ENCODE data around the gene CATSPERB.
"Not testable (repeated sequence)": the region's sequence is repeated elsewhere in the genome, so short reads cannot be mapped to it uniquely, and the experiment has no call there.

Gene CATSPERB

DNA sequence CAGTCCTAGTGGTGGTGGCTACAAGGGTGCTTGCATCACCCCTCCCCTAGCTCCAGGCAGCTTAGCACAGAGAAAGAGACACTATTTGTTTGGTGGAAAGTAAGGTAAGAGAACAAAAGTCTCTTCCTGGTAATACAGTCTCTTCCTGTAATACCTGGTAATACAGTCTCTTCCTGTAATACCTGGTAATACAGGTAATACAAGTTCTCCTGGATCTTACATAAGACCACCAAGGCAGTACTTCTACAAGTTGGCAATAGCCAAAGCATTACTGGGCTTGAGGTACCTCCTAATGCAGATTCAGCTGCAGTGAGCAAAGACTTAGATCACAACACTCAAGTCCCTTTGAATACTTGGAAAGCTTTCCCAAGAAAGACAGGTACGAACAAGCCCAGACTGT lies 77.0 kb downstream of the CATSPERB start:
- no peak for DNase-seq

- DNase-seq: no peak
Measured at GRCh38 chr14:91653451-91653850, 78.4 kb downstream of the CATSPERB start.

DNA sequence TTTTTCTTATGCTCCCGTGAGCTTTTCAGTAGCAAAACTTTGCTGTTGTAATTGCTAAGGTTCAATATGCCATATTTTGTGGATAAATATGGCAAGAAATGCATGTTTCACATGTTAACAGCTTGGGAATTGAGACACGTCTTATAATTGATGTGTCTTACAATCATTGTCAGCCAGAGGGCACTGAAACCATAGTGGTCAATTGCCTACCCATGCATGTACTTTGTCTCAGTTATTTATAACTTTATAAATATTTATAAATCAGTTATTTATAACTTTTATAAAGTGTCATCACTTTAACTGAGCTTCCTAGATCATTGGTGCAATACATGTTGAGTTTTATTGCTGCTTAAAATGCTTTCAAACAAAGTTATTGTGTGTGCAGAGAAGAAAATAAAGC lies 82.0 kb downstream of the CATSPERB start:
- DNase-seq: no peak

DNA sequence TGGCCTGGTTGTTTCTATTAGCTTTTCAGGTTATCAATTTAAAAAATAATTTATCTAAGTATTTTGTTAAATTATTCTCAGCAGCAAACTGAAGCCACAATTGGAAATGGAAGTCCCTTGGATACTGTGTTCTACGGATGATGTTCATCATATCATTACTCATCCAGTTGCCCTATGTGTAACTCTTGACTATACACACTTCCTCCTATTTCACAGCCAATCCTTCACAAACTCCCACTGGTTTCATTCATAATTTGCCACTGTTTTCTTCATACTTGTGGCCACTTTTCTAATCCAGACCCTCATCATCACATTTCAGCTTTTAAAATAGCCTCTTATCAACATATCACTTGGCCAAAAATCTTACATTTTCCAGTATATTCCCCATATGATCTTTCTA lies 84.0 kb downstream of the CATSPERB start:
- DNase-seq: no peak

DNA sequence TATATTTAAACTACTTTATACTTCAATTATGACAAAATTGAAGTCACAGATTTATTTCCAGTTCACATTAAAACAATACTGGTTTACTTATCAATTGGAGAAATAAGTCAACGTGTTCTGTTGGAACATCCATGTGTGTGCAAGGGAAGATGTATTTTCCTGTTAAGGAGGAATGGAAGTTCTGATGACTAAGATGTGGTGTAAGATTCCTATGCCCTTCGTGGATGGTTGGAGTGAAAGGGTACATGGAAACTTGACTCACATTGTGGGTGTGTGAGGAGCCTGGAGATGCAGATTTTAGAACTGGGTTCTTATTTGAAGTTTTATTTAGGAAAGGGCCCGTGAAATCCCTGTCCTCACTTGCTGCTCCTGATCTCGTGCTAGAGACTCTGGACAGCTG lies 95.3 kb downstream of the CATSPERB start:
- DNase-seq: no peak

DNA sequence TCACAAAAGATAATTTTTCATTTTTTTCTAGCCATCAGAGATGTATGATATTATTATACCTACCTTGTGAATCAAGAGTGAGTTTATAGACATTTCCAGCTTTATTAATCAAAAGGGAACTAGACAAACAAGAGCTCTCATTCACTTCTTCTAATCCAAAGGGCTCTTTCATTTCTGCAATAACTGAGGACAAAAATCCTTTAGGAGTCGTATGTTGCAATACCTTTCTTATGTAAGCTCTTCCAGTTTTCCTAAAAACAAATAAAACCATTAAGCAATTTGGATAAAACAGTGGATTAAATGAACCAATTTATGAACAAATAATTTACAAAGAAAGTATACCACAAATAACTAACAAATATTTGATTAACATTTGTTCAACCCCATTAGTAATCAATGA lies 107.1 kb downstream of the CATSPERB start:
- DNase-seq: no peak

- DNase-seq: no peak
Measured at GRCh38 chr14:91614187-91614586, 117.7 kb downstream of the CATSPERB start.

GRCh38 chr14:91613459-91614112 lies 118.3 kb downstream of the CATSPERB start:
- no peak for DNase-seq

DNA sequence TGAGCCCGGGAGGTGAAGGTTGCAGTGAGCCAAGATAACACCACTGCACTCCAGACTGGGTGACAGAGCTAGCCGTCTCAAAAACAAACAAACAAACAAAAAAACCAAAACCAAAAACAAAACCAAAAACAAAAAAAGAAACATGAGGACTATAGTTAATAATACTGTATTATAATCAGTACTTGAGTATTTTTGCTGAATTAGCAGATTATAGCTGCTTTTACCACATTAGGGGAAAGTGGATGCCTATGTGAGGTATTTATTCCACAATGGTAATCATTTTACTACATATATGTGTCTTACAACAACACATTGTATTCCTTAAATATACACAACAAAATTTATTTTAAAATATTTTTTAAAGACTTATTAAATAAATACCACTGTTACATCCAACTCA lies 120.4 kb downstream of the CATSPERB start:
- no peak for DNase-seq

DNA sequence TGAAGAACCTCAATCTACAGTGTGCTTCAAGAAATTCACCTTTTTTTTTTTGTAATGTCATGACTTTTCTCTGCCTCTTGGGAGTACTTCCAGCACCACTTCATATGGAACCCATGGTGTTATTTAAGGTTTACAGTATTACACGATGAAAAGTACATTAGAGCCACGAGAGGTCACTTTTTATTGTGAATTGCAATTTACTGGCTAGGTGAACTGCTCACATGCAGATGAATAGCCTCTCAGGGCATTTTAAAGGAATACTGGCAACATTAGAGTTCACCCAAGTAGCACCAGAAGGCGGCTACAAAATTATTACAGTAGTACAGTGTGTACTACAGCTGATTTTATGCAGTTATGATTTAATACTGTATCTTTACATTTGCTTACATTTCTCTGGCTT lies 122.7 kb downstream of the CATSPERB start:
- DNase-seq: no peak

GRCh38 chr14:91607322-91608047 lies 124.4 kb downstream of the CATSPERB start:
- no peak for DNase-seq

DNA sequence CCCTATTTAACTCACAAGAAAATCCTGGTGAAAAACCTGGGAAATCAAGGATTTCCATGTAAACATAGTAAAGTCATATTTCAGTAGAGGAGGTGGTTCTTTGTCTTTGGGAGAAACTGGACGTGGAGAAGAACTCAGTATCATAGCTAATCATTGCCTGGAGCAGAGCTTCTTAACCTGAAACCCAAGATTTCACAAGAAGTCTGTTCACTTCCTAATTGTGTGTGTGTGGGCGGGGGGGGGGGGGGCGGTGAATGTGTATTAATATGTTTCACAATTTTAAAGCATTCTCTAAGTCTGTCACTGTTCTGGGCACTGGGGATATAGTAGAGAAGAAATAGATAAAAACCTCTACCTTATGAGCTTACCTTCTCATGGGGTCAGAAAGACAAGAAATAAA lies 125.0 kb downstream of the CATSPERB start:
- no peak for DNase-seq

GRCh38 chr14:91604611-91605010 lies 127.3 kb downstream of the CATSPERB start:
- DNase-seq: not testable (repeated sequence)

- no peak for DNase-seq
Measured at GRCh38 chr14:91599994-91600393, 131.9 kb downstream of the CATSPERB start.

- DNase-seq: no peak
Measured at GRCh38 chr14:91595736-91596135, 136.2 kb downstream of the CATSPERB start.

GRCh38 chr14:91593957-91594356 lies 137.9 kb downstream of the CATSPERB start:
- not testable (repeated sequence) for DNase-seq

- DNase-seq: no peak
Measured at GRCh38 chr14:91586410-91586809, 145.5 kb downstream of the CATSPERB start.

- DNase-seq: no peak
Measured at GRCh38 chr14:91585856-91586255, 146.0 kb downstream of the CATSPERB start.

DNA sequence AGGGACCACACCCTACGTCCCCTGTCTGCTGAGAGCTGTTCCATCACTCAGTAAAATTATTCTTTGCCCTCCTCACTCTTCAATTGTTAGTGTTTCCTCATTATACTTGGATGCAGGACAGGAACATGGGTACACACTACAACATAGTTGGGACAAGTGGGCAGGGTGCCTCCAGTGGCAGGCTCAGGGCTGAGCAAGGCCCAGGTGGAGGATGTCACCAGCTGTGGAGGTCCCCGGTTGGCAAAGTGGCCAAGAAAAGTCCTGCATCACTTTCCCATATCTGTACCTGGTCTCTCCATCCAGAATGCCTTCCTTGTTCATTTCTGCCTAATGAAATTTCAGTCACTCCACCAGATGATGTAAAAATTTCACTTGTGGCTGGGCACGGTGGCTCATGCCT lies 149.1 kb downstream of the CATSPERB start:
- DNase-seq: no peak

- no peak for DNase-seq
Measured at GRCh38 chr14:91580876-91581577, 150.9 kb downstream of the CATSPERB start.

GRCh38 chr14:91577632-91578233 lies 154.2 kb downstream of the CATSPERB start:
- DNase-seq: no peak

DNA sequence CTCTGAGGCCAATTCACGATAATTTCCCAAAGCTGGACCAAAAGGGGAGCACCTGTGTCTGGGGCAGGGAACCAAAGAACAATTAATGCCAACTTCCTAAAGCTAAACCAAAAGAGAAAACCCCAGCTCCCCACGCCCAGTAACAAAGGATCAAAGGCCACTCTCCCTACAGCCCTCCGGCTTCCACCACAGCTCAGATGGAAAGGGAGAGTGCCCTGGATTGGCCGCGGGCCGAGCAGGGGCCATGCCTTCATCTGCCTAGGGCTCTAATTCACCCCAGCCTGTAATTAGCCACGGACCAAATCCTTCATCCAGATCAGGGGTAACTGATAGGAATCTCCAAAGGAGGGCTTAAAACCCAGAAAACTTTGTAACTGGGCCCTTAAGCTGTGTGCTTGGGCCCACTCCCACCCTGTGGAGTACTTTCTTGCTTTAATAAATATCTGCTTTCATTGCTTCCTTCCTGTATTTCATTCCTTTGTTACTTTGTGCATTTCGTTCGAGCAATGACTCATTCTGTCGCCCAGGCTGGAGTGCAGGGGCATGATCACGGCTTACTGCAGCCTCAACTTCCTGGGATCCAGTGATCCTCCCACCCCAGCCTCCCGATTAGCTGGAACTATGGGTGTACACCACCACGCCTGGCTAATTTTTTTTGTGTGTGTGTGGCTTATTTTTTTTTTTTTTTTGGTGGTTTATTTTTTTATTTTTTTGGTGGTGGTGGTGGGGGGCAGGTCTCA lies 156.2 kb downstream of the CATSPERB start:
- DNase-seq: no peak

Data from stimulated activated CD4-positive, alpha-beta T cell treated with anti-CD3 and anti-CD28 coated beads, Interleukin-2, amount 100 ng/mL, for 24 hours (primary cell).